ENCODE measurements around the gene SS18L1. TPM values are rescaled to one million over a fixed set of nuclear protein-coding genes. Genes with fewer than 3 reads are reported as not detected.

SS18L1 gene
- total RNA-seq, 1 experiment from 2014 or later = 28.1 TPM

DNA sequence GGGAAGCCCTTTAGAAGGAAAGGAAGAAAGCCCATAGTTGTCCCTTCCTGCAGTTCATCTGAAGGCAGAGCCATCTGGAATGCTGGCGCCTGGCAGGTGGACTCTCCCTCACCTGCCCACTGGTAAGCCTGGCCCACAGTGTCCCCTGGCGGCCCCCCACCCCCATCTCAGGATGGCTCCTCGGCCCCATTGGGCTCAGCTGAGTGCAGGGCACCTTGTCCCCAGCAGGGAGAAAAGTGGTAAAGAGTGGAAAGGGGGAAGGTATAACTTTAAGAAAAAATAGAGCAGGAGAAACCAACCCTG, 12.6 kb downstream of the SS18L1 start (continued):
- TF ChIP-seq, protein P1, sequence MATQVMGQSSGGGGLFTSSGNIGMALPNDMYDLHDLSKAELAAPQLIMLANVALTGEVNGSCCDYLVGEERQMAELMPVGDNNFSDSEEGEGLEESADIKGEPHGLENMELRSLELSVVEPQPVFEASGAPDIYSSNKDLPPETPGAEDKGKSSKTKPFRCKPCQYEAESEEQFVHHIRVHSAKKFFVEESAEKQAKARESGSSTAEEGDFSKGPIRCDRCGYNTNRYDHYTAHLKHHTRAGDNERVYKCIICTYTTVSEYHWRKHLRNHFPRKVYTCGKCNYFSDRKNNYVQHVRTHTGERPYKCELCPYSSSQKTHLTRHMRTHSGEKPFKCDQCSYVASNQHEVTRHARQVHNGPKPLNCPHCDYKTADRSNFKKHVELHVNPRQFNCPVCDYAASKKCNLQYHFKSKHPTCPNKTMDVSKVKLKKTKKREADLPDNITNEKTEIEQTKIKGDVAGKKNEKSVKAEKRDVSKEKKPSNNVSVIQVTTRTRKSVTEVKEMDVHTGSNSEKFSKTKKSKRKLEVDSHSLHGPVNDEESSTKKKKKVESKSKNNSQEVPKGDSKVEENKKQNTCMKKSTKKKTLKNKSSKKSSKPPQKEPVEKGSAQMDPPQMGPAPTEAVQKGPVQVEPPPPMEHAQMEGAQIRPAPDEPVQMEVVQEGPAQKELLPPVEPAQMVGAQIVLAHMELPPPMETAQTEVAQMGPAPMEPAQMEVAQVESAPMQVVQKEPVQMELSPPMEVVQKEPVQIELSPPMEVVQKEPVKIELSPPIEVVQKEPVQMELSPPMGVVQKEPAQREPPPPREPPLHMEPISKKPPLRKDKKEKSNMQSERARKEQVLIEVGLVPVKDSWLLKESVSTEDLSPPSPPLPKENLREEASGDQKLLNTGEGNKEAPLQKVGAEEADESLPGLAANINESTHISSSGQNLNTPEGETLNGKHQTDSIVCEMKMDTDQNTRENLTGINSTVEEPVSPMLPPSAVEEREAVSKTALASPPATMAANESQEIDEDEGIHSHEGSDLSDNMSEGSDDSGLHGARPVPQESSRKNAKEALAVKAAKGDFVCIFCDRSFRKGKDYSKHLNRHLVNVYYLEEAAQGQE (IDR thresholded peaks at IDR 0.05; ENCODE audit: low read depth) = no peak
- TF ChIP-seq ELF1 (IDR thresholded peaks at IDR 0.05; ENCODE audit: borderline replicate concordance, low read depth) (no peak), TCF7L2 (IDR thresholded peaks at IDR 0.05; ENCODE audit: borderline replicate concordance, extremely low read depth, insufficient read depth, insufficient read length) (no peak), POLR2A (IDR thresholded peaks at IDR 0.05; ENCODE audit: borderline replicate concordance, extremely low read depth, insufficient read depth, insufficient read length) (no peak), YY1 (IDR thresholded peaks at IDR 0.05; ENCODE audit: extremely low read depth, insufficient replicate concordance, low read depth, low read length) (no peak), SIN3A (IDR thresholded peaks at IDR 0.05; ENCODE audit: low read depth) (no peak), ZNF274 (IDR thresholded peaks at IDR 0.05; ENCODE audit: low read depth, low read length) (no peak)
- TF ChIP-seq, protein P2, sequence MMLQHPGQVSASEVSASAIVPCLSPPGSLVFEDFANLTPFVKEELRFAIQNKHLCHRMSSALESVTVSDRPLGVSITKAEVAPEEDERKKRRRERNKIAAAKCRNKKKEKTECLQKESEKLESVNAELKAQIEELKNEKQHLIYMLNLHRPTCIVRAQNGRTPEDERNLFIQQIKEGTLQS (IDR thresholded peaks at IDR 0.05) = no peak

DNA sequence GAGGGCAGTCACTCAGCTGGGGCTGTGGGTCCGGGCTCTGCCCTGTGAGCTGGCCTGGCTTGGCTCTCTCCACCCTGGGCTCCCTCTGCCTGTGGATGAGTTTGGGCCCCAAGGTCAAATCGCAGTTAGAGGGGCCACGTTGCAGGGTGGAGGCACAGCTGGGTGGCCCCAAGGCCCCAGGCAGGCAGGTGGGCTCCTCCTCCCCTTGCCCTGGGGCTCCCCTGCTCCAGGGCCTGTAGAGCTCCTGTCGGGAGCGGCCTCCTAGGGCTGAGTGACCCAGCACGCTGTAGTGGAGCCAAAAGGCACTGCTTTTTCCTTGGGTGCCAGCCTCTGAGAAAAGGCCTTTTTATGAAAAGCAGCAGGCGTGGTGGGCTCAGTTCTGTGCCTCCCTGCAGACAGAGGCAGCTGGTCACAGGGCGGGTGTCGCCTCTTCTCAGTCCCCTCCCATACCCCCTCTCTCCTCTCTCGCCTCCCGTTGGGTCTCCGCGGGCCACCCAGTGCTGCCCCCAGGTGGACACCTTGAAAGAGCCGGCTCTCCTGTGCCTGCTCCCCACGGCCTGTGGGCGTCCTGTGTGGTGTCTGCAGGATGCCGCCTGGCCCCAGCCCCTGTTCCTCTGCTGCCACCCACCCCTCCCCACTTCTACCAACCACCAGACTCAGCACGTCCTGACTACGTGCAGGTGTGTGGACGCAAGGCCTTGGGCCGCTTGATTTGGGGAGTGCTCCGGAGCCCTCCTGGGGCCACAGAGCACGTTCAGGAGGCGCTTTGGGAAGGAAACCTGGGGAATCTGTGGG, 13.2 kb downstream of the SS18L1 start:
- no peaks in the 10 kb centered on the region for H3K9me2 ChIP-seq (ENCODE audit: insufficient read depth)
- no peaks in the 10 kb centered on the region for H3K9me3 ChIP-seq (ENCODE audit: control insufficient read depth in 1 of 2, insufficient read depth in 1 of 2, low read depth in 1 of 2, low read length in 2 of 2)
- peak overlapping the region; percentile 63 for H3K27ac ChIP-seq (ENCODE audit: low read depth, low read length)
- peaks cover 3% of the 10 kb centered on the region; the same call in 1 of the 2 replicates for H4K20me1 ChIP-seq (ENCODE audit: insufficient read depth)
- ChIA-PET CTCF (interaction anchor here (0.7 to 1.4 kb wide), 4 partner anchors 11 to 146 kb away, joined by 3 to 8 read pairs (median 4); partner anchors contain the start of gene LSM14B), RAD21 (ENCODE audit: low non-redundant PET in 1 of 2, low total read pairs in 2 of 2, uncharacterized antibody in 2 of 2, unreplicated experiment in 2 of 2) (no interaction called here), POLR2A (no interaction called here)
- ATAC-seq = peak; percentile 80
- H3K27me3 ChIP-seq (ENCODE audit: insufficient read depth, low read length) = no peaks in the 10 kb centered on the region
- intact Hi-C loops (cut with micrococcal nuclease) = loop anchor here (1.0 kb wide), 1 partner anchor 145 kb away; no protein-coding TSS in a partner anchor
- H3K4me3 ChIP-seq (replicated peaks in 1 of 2; ENCODE audit: low read depth in 1 of 2, low read length in 2 of 2) = no peak overlapping the region
- peak; percentile 46 for DNase-seq (ENCODE audit: low read depth, low spot score)
- peaks cover 46 to 69% of the 10 kb centered on the region in 2 experiments for H3K4me1 ChIP-seq (ENCODE audit: control insufficient read depth in 1 of 2, insufficient read depth in 2 of 2, low read length in 2 of 2)
- H3K4me2 ChIP-seq (ENCODE audit: low read length) = peak overlapping the region; percentile 47
- BruUV-seq (replicated peaks) = no TSS peak
- peaks cover 92% of the 10 kb centered on the region for H3K79me2 ChIP-seq (ENCODE audit: insufficient read depth, low read length)
- peaks cover 5 to 28% of the 10 kb centered on the region in 2 experiments; a peak in 1 of 4 replicates for H3K36me3 ChIP-seq (ENCODE audit: control insufficient read depth in 1 of 2, insufficient read depth in 2 of 2, low read length in 2 of 2)
- H3K9ac ChIP-seq (ENCODE audit: low read length) = no peak overlapping the region
- no peak overlapping the region for H2AFZ ChIP-seq (ENCODE audit: low read depth, low read length, poor library complexity, severe bottlenecking)
- TF ChIP-seq POLR2A (IDR thresholded peaks at IDR 0.05; ENCODE audit: borderline replicate concordance, extremely low read depth, insufficient read depth, insufficient read length) (no peak), EGR1 (IDR thresholded peaks at IDR 0.05; ENCODE audit: low read depth) (no peak), SRF (IDR thresholded peaks at IDR 0.05; ENCODE audit: low read depth) (no peak), TCF7L2 (IDR thresholded peaks at IDR 0.05; ENCODE audit: borderline replicate concordance, extremely low read depth, insufficient read depth, insufficient read length) (no peak), RAD21 (IDR thresholded peaks at IDR 0.05; ENCODE audit: low read depth) (no peak; the same call in none of the 2 replicates), CEBPB (IDR thresholded peaks at IDR 0.05; ENCODE audit: low read depth) (no peak), ZFX (IDR thresholded peaks at IDR 0.05) (no peak)
- TF ChIP-seq, protein P3, sequence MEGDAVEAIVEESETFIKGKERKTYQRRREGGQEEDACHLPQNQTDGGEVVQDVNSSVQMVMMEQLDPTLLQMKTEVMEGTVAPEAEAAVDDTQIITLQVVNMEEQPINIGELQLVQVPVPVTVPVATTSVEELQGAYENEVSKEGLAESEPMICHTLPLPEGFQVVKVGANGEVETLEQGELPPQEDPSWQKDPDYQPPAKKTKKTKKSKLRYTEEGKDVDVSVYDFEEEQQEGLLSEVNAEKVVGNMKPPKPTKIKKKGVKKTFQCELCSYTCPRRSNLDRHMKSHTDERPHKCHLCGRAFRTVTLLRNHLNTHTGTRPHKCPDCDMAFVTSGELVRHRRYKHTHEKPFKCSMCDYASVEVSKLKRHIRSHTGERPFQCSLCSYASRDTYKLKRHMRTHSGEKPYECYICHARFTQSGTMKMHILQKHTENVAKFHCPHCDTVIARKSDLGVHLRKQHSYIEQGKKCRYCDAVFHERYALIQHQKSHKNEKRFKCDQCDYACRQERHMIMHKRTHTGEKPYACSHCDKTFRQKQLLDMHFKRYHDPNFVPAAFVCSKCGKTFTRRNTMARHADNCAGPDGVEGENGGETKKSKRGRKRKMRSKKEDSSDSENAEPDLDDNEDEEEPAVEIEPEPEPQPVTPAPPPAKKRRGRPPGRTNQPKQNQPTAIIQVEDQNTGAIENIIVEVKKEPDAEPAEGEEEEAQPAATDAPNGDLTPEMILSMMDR (IDR thresholded peaks at IDR 0.05 in 2 of 3, conservative IDR thresholded peaks at IDR 0.05 in 1 of 3; ENCODE audit: borderline replicate concordance in 1 of 3, insufficient read depth in 1 of 3, low read depth in 2 of 3, low read length in 2 of 3) = peak in 2 of 3 experiments; percentile 79 to 85; a peak in 5 of 6 replicates
- TF ChIP-seq, protein P4, sequence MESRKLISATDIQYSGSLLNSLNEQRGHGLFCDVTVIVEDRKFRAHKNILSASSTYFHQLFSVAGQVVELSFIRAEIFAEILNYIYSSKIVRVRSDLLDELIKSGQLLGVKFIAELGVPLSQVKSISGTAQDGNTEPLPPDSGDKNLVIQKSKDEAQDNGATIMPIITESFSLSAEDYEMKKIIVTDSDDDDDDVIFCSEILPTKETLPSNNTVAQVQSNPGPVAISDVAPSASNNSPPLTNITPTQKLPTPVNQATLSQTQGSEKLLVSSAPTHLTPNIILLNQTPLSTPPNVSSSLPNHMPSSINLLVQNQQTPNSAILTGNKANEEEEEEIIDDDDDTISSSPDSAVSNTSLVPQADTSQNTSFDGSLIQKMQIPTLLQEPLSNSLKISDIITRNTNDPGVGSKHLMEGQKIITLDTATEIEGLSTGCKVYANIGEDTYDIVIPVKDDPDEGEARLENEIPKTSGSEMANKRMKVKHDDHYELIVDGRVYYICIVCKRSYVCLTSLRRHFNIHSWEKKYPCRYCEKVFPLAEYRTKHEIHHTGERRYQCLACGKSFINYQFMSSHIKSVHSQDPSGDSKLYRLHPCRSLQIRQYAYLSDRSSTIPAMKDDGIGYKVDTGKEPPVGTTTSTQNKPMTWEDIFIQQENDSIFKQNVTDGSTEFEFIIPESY (IDR thresholded peaks at IDR 0.05; ENCODE audit: extremely low read depth, insufficient replicate concordance, low read length) = no peak

All from HCT116 (cell line).